ENCODE results near the gene SFSWAP. TPM values are rescaled to one million over a fixed set of nuclear protein-coding genes. Genes with fewer than 3 reads are reported as not detected.

SFSWAP gene
- total and polyA plus RNA-seq, 2 experiments from 2014 or later: 16.3 to 17.6 TPM

- H3K27me3 ChIP-seq (replicated peaks; ENCODE audit: insufficient read depth): no peaks in the 10 kb centered on the region
- H3K4me2 ChIP-seq (ENCODE audit: unreplicated experiment): no peak overlapping the region
- H3K4me3 ChIP-seq: no peak overlapping the region
- H3K79me2 ChIP-seq (ENCODE audit: insufficient read depth): peaks cover 93% of the 10 kb centered on the region
- H3K27ac ChIP-seq: no peak overlapping the region
- no peaks in the 10 kb centered on the region for H4K20me1 ChIP-seq (ENCODE audit: insufficient read depth)
- no peak overlapping the region for H3K9ac ChIP-seq
- peaks cover 16% of the 10 kb centered on the region; the same call in 1 of the 2 replicates for H3K4me1 ChIP-seq (ENCODE audit: insufficient read depth)
- H3K36me3 ChIP-seq (ENCODE audit: low read depth): peaks cover 64% of the 10 kb centered on the region
- WGBS, 2 experiments (ENCODE audit: low coverage in 1 of 2, low lambda C conversion rate in 2 of 2, missing lambda C conversion rate in 2 of 2): 46 to 50% methylated on average over 2 of the region's 2 CpGs
- peak; percentile 30 for DNase-seq
- TF ChIP-seq EZH2 (IDR thresholded peaks at IDR 0.05; ENCODE audit: insufficient read depth, poor library complexity, severe bottlenecking) (no peak), EZH2phosphoT487 (IDR thresholded peaks at IDR 0.05; ENCODE audit: insufficient read depth, low read depth) (no peak)
- H3F3A ChIP-seq (ENCODE audit: insufficient read depth): no peaks in the 10 kb centered on the region
- in situ Hi-C loops (cut with MboI): no loop called here
- no peak overlapping the region for H2AFZ ChIP-seq
- no peaks in the 10 kb centered on the region for H3K9me2 ChIP-seq (ENCODE audit: insufficient read depth)
- no peaks in the 10 kb centered on the region for H3K9me3 ChIP-seq (ENCODE audit: low read depth)
These were observed 13.6 kb downstream of the SFSWAP start for GRCh38 chr12:131724534-131724933.

GRCh38 chr12:131725503-131725902, 14.6 kb downstream of the SFSWAP start:
- Histone ChIP-seq H3K9ac (no peak overlapping the region), H3F3A (ENCODE audit: insufficient read depth) (no peaks in the 10 kb centered on the region), H3K4me2 (ENCODE audit: unreplicated experiment) (no peak overlapping the region), H4K20me1 (ENCODE audit: insufficient read depth) (no peaks in the 10 kb centered on the region), H2AFZ (no peak overlapping the region), H3K36me3 (ENCODE audit: low read depth) (peaks cover 63% of the 10 kb centered on the region), H3K4me1 (ENCODE audit: insufficient read depth) (peaks cover 16% of the 10 kb centered on the region; the same call in 1 of the 2 replicates), H3K9me2 (ENCODE audit: insufficient read depth) (no peaks in the 10 kb centered on the region), H3K79me2 (ENCODE audit: insufficient read depth) (peaks cover 87% of the 10 kb centered on the region), H3K9me3 (ENCODE audit: low read depth) (no peaks in the 10 kb centered on the region), H3K27ac (no peak overlapping the region), H3K27me3 (replicated peaks; ENCODE audit: insufficient read depth) (no peaks in the 10 kb centered on the region), H3K4me3 (no peak overlapping the region)
- TF ChIP-seq EZH2phosphoT487 (IDR thresholded peaks at IDR 0.05; ENCODE audit: insufficient read depth, low read depth) (no peak), EZH2 (IDR thresholded peaks at IDR 0.05; ENCODE audit: insufficient read depth, poor library complexity, severe bottlenecking) (no peak)
- no peak for DNase-seq
- in situ Hi-C loops (cut with MboI): no loop called here
- WGBS, 2 experiments (ENCODE audit: low coverage in 1 of 2, low lambda C conversion rate in 2 of 2, missing lambda C conversion rate in 2 of 2): 85% methylated on average over 11 of the region's 11 CpGs

- H3F3A ChIP-seq (ENCODE audit: insufficient read depth): no peaks in the 10 kb centered on the region
- peaks cover 55% of the 10 kb centered on the region for H3K79me2 ChIP-seq (ENCODE audit: insufficient read depth)
- no peak overlapping the region for H3K4me3 ChIP-seq
- H3K4me1 ChIP-seq (ENCODE audit: insufficient read depth): peaks cover 5% of the 10 kb centered on the region; the same call in 1 of the 2 replicates
- H3K4me2 ChIP-seq (ENCODE audit: unreplicated experiment): no peak overlapping the region
- H3K9me2 ChIP-seq (ENCODE audit: insufficient read depth): no peaks in the 10 kb centered on the region
- no peaks in the 10 kb centered on the region for H4K20me1 ChIP-seq (ENCODE audit: insufficient read depth)
- in situ Hi-C loops (cut with MboI): no loop called here
- no peak overlapping the region for H3K27ac ChIP-seq
- no peaks in the 10 kb centered on the region for H3K27me3 ChIP-seq (replicated peaks; ENCODE audit: insufficient read depth)
- peaks cover 51% of the 10 kb centered on the region; the same call in 1 of the 2 replicates for H3K36me3 ChIP-seq (ENCODE audit: low read depth)
- TF ChIP-seq EZH2phosphoT487 (IDR thresholded peaks at IDR 0.05; ENCODE audit: insufficient read depth, low read depth) (no peak), EZH2 (IDR thresholded peaks at IDR 0.05; ENCODE audit: insufficient read depth, poor library complexity, severe bottlenecking) (no peak)
- H3K9me3 ChIP-seq (ENCODE audit: low read depth): no peaks in the 10 kb centered on the region
- 89 to 97% methylated on average over 8 of the region's 8 CpGs for WGBS, 2 experiments (ENCODE audit: low coverage in 1 of 2, low lambda C conversion rate in 2 of 2, missing lambda C conversion rate in 2 of 2)
- H2AFZ ChIP-seq: no peak overlapping the region
- no peak for DNase-seq
- no peak overlapping the region for H3K9ac ChIP-seq
These were observed 17.8 kb downstream of the SFSWAP start for GRCh38 chr12:131728720-131729119.

GRCh38 chr12:131729254-131729955, 18.5 kb downstream of the SFSWAP start:
- no peak overlapping the region for H2AFZ ChIP-seq
- 76 to 80% methylated on average over 9 of the region's 9 CpGs for WGBS, 2 experiments (ENCODE audit: low coverage in 1 of 2, low lambda C conversion rate in 2 of 2, missing lambda C conversion rate in 2 of 2)
- peaks cover 48% of the 10 kb centered on the region for H3K79me2 ChIP-seq (ENCODE audit: insufficient read depth)
- H3K27me3 ChIP-seq (replicated peaks; ENCODE audit: insufficient read depth): no peaks in the 10 kb centered on the region
- no peak for TF ChIP-seq EZH2 (IDR thresholded peaks at IDR 0.05; ENCODE audit: insufficient read depth, poor library complexity, severe bottlenecking)
- no peak for TF ChIP-seq EZH2phosphoT487 (IDR thresholded peaks at IDR 0.05; ENCODE audit: insufficient read depth, low read depth)
- H3K9me3 ChIP-seq (ENCODE audit: low read depth): no peaks in the 10 kb centered on the region
- H3K4me1 ChIP-seq (ENCODE audit: insufficient read depth): 0 out of 2 replicates have a peak, but pooled peaks cover under 1% of the 10 kb centered on the region
- in situ Hi-C loops (cut with MboI): no loop called here
- no peak overlapping the region for H3K4me3 ChIP-seq
- no peak overlapping the region for H3K4me2 ChIP-seq (ENCODE audit: unreplicated experiment)
- no peak overlapping the region for H3K27ac ChIP-seq
- no peaks in the 10 kb centered on the region for H4K20me1 ChIP-seq (ENCODE audit: insufficient read depth)
- no peak overlapping the region for H3K9ac ChIP-seq
- no peak for DNase-seq
- H3K9me2 ChIP-seq (ENCODE audit: insufficient read depth): no peaks in the 10 kb centered on the region
- H3F3A ChIP-seq (ENCODE audit: insufficient read depth): no peaks in the 10 kb centered on the region
- H3K36me3 ChIP-seq (ENCODE audit: low read depth): peaks cover 44% of the 10 kb centered on the region; the same call in 1 of the 2 replicates

All from GM23248 (cell line).